A673 (cell line): ENCODE results near the gene RBM12. TPM values are rescaled to one million over a fixed set of nuclear protein-coding genes. Genes with fewer than 3 reads are reported as not detected.

Source experiments
- BruUV-seq: library from RNA; stranded (reverse); fragments of 400-500 nt; replicated peaks from 2 replicates; lab custom pipeline; 2021; lab: Mats Ljungman, UMichigan
- CTCF ChIA-PET: fragments of 300-600 bp; sonication (Branson Sonifier 250); formaldehyde crosslinking; loops from one replicate; lab custom pipeline; 2022; ENCODE audit warnings: antibody characterized with exemption; lab: Charles Lee
- POLR2A ChIA-PET: fragments of 300-600 bp; sonication (Branson Sonifier 250); formaldehyde crosslinking; loops from one replicate; lab custom pipeline; 2022; ENCODE audit warnings: antibody characterized with exemption; ENCODE audit not compliant: low non-redundant PET; lab: Charles Lee
- DNase-seq: peaks from one replicate; pipeline ENCODE4 v3.0.0-alpha.2; 2015; ENCODE audit warnings: low spot score
- H3K27ac ChIP-seq: fragments of 200-600 bp; sonication (generic); 2 replicates; pipeline ENCODE4 v1.5.1; 2016; ENCODE audit warnings: mixed run types, low read depth, mild to moderate bottlenecking, mixed read lengths, antibody characterized with exemption, low read length; ENCODE audit not compliant: poor library complexity, severe bottlenecking
- H3K27me3 ChIP-seq: fragments of 200-600 bp; sonication (generic); replicated peaks from 2 replicates; pipeline ENCODE4 v1.6.1; 2017; ENCODE audit warnings: mixed run types, low read depth, mild to moderate bottlenecking, mixed read lengths, antibody characterized with exemption, low read length; ENCODE audit not compliant: insufficient read depth, poor library complexity
- H3K36me3 ChIP-seq: fragments of 200-600 bp; sonication (generic); 2 replicates; pipeline ENCODE4 v1.6.1; 2016; ENCODE audit warnings: mixed run types, mild to moderate bottlenecking, mixed read lengths, antibody characterized with exemption, low read length; ENCODE audit not compliant: insufficient read depth, poor library complexity, severe bottlenecking
- H3K4me1 ChIP-seq: fragments of 200-600 bp; sonication (generic); 2 replicates; pipeline ENCODE4 v1.6.1; 2017; ENCODE audit warnings: mixed run types, mild to moderate bottlenecking, mixed read lengths, antibody characterized with exemption, low read length; ENCODE audit not compliant: insufficient read depth, poor library complexity, severe bottlenecking
- H3K4me3 ChIP-seq: fragments of 200-600 bp; sonication (generic); 2 replicates; pipeline ENCODE4 v1.5.1; 2016; ENCODE audit warnings: low read depth, mixed run types, mild to moderate bottlenecking, mixed read lengths, low read length; ENCODE audit not compliant: poor library complexity, severe bottlenecking
- H3K9me3 ChIP-seq: fragments of 200-600 bp; sonication (generic); 2 replicates; pipeline ENCODE4 v1.6.1; 2016; ENCODE audit warnings: mixed run types, low read depth, mild to moderate bottlenecking, mixed read lengths, antibody characterized with exemption, low read length; ENCODE audit not compliant: poor library complexity, severe bottlenecking
- EZH2 ChIP-seq: fragments of 200-600 bp; sonication (generic); IDR thresholded peaks from 2 replicates; pipeline ENCODE4 v1.6.1; 2017; ENCODE audit warnings: borderline replicate concordance, low read depth, mild to moderate bottlenecking, mixed read lengths, antibody characterized with exemption, low read length; ENCODE audit not compliant: poor library complexity, severe bottlenecking
- intact Hi-C: fragments of 100-400 bp; cut with micrococcal nuclease; formaldehyde crosslinking; loops from one replicate; pipeline ENCODE4 v1.10.0; 2022; ENCODE audit not compliant: unreplicated experiment
- total RNA-seq: library from RNA; stranded (reverse); gene quantifications from 2 replicates; pipeline ENCODE4 v1.2.3, GENCODE V29; 2021
- TF ChIP-seq, protein P1 (sequence below): fragments of 300-800, 200-600 bp; sonication (generic); conservative IDR thresholded peaks from 2 replicates; pipeline ENCODE4 v1.5.1; 2017; ENCODE audit warnings: low read depth, mild to moderate bottlenecking, antibody characterized with exemption, low read length, moderate library complexity, mixed read lengths

Gene RBM12
- total RNA-seq, 1 experiment from 2014 or later: 124 TPM

DNA sequence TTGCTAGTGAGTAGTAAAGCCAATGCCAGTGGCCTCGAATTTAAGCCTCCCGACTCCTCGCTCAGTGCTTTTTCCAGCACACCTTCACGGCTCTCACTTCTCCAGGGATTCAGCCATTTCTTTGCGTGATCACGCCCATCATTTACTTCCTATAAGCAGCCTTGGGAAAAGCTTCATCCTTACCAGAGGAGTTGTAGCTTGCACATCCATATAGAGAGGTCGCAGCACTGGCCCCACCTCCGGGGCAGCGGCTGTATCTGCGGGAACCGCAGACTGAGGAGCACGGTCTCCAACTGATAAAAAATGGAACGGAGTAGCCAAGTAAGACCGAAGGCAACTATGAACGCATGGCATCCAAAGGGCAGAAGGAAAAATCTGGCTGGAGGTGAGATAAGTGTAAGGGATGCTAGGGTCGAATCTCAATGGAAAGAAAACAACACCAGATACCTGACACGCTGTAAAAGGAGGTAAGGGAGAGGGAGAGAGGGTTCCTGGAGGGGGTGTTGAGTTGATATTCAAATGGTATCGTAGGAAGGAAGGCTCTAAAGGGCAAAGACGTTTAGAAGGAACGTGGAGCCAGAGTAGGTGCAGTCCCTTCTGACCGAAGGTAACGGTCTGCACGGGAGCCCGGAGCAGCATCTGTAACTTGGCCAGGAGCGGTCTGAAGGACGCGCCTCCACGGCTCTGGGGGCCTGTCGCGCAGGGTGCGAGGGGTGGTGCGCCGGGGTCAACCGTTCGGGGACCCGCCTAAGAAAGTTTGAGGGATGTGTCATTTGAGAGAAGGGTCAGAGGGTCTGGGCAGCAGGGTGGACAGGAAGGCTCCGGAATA, 33.8 kb upstream of the RBM12 start:
- peak overlapping the region; percentile 87 for H3K4me3 ChIP-seq
- POLR2A ChIA-PET: no interaction called here
- peak overlapping the region; percentile 89 for H3K27ac ChIP-seq
- H3K36me3 ChIP-seq: peaks cover 30% of the 10 kb centered on the region
- H3K4me1 ChIP-seq: peaks cover 28% of the 10 kb centered on the region
- H3K27me3 ChIP-seq: no peaks in the 10 kb centered on the region
- intact Hi-C loops: loop anchor here (2.0 kb wide), 1 partner anchor 82 kb away; no protein-coding TSS in a partner anchor
- no peaks in the 10 kb centered on the region for H3K9me3 ChIP-seq
- peak; percentile 26 for DNase-seq
- BruUV-seq: no TSS peak
- CTCF ChIA-PET: no interaction called here
- no peak for TF ChIP-seq EZH2
- TF ChIP-seq, protein P1, sequence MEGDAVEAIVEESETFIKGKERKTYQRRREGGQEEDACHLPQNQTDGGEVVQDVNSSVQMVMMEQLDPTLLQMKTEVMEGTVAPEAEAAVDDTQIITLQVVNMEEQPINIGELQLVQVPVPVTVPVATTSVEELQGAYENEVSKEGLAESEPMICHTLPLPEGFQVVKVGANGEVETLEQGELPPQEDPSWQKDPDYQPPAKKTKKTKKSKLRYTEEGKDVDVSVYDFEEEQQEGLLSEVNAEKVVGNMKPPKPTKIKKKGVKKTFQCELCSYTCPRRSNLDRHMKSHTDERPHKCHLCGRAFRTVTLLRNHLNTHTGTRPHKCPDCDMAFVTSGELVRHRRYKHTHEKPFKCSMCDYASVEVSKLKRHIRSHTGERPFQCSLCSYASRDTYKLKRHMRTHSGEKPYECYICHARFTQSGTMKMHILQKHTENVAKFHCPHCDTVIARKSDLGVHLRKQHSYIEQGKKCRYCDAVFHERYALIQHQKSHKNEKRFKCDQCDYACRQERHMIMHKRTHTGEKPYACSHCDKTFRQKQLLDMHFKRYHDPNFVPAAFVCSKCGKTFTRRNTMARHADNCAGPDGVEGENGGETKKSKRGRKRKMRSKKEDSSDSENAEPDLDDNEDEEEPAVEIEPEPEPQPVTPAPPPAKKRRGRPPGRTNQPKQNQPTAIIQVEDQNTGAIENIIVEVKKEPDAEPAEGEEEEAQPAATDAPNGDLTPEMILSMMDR: no peak

DNA sequence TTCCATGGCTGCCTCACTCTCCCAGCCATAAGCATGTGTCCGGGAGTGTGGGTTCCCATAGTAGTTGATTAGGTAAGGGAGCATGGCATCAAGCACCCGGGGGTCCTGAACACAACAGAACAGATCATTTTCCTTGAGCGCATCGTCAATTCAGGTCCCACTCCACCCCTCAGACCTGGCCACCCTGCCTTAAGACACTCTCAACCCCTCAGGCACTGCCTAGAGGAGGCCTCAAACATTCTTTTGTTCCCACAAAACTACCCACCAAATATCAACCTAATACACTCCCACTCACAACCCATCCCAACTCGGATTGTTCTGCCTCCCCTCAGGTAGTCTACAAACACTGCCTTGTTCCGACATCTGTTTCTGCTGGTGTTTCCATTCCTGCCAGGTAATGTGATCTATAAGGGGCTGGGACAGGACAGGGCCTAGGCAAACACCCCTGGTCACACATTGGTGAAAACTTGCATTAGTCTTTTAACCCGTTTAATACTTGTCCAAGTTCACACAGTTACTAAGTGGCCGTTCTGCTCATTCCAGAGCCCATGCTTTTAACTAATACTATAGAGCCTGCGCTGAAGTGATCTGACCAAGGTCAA, 33.1 kb upstream of the RBM12 start:
- H3K4me3 ChIP-seq: peak overlapping the region; percentile 87
- POLR2A ChIA-PET: no interaction called here

DNA sequence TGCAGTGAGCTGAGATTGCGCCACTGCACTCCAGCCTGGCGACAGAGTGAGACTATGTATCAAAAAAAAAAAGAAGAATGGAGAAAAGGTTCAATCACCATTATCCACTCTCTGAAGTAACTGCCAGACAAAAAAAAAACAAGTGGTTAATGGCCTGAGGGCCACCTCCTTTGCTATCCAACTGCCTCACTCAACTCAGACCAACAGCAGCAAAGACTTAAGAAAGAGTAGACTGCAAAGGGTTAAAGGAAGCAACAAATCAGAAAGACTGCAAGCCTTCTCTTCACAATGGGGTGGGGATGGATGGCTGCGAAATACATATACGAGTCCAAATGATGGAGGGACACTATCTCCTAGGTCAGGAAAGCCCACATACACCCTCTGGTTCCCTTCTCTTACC, 31.3 kb upstream of the RBM12 start:
- Histone ChIP-seq H3K36me3 (peaks cover 7% of the 10 kb centered on the region), H3K27ac (no peak overlapping the region), H3K4me1 (peaks cover 15% of the 10 kb centered on the region), H3K27me3 (no peaks in the 10 kb centered on the region), H3K9me3 (no peaks in the 10 kb centered on the region), H3K4me3 (no peak overlapping the region)
- DNase-seq: no peak
- CTCF ChIA-PET: no interaction called here
- POLR2A ChIA-PET: no interaction called here
- no TSS peak for BruUV-seq
- intact Hi-C loops: no loop called here
- no peak for TF ChIP-seq EZH2
- TF ChIP-seq, protein P1: no peak

More for the DNA sequence above, 33.1 kb upstream of the RBM12 start:
- Histone ChIP-seq H3K4me1 (peaks cover 22% of the 10 kb centered on the region), H3K9me3 (no peaks in the 10 kb centered on the region), H3K27me3 (no peaks in the 10 kb centered on the region), H3K36me3 (peaks cover 23% of the 10 kb centered on the region), H3K27ac (no peak overlapping the region)
- CTCF ChIA-PET: no interaction called here
- no TSS peak for BruUV-seq
- TF ChIP-seq, protein P1: no peak
- no peak for TF ChIP-seq EZH2
- DNase-seq: no peak
- intact Hi-C loops: loop anchor here (2.0 kb wide), 1 partner anchor 81 kb away; no protein-coding TSS in a partner anchor
